Right atrium auricular region (tissue), 2 donors: ENCODE measurements around the gene GAK. TPM values are rescaled to one million over a fixed set of nuclear protein-coding genes. Genes with fewer than 3 reads are reported as not detected.

Experiments
- DNase-seq: peaks from one replicate; pipeline ENCODE4 v3.0.0-alpha.2; 2019; ENCODE audit warnings: low spot score
- H3K27ac ChIP-seq, 2 donors: fragments of 200-600 bp; sonication (generic); 1 replicate in 1 of 2; 2 replicates in 1 of 2; pipeline ENCODE4 v1.5.1; 2016 to 2019
- H3K27me3 ChIP-seq, 2 donors: fragments of 200-600 bp; sonication (generic); one replicate each; pipeline versions ENCODE4 v1.5.1 to v1.6.0; 2017 to 2019
- H3K36me3 ChIP-seq: fragments of 200-600 bp; sonication (generic); one replicate; pipeline ENCODE4 v1.5.1; 2016
- H3K4me1 ChIP-seq, 2 donors: fragments of 200-600 bp; sonication (generic); one replicate each; pipeline versions ENCODE4 v1.5.1 to v1.6.0; 2017 to 2019
- H3K4me3 ChIP-seq, 2 donors: fragments of 200-600 bp; sonication (generic); 1 replicate in 1 of 2; 2 replicates in 1 of 2; pipeline ENCODE4 v1.5.1; 2017 to 2019; ENCODE audit warnings: mild to moderate bottlenecking in 1 of 2, moderate library complexity in 1 of 2
- H3K9me3 ChIP-seq, 2 donors: fragments of 200-600 bp; sonication (generic); one replicate each; pipeline ENCODE4 v1.5.1; 2019
- total RNA-seq, 2 donors: library from RNA; depleted of rRNA; stranded (reverse); fragments of >200 nt; gene quantifications; one replicate each; pipeline ENCODE4 v1.1.0, GENCODE V29; 2016
- TF ChIP-seq, protein P1 (sequence below), 2 donors: fragments of 200-600 bp; sonication (generic); IDR thresholded peaks; one replicate each; pipeline ENCODE4 v1.5.1; 2019; ENCODE audit warnings: antibody characterized with exemption in 2 of 2

The GAK gene
- total RNA-seq, 2 donors from 2014 or later = 27.8 to 52.2 TPM

DNA sequence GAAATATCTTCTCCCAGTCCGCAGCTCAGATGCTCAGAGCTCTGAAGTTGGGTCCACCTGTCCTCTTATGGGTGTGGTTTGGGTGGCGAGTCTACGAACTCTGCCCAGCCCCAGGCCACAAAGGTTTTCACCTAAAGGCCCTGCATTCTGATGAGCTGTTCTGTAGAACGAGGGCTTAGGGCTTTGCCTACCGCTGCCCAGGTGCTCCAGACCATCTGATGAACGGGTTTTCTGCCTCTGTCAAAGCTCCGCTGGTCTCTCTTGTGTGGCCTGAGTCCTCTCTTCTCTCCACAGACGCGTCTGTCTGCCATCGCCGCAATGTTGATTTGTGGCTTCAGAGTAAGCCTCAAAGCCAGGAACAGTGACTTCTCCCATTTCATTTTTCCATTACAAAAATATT, 77.8 kb downstream of the GAK start:
- H3K27ac ChIP-seq = no peak overlapping the region
- no peak for DNase-seq
- H3K9me3 ChIP-seq = no peaks in the 10 kb centered on the region
- TF ChIP-seq, protein P1, sequence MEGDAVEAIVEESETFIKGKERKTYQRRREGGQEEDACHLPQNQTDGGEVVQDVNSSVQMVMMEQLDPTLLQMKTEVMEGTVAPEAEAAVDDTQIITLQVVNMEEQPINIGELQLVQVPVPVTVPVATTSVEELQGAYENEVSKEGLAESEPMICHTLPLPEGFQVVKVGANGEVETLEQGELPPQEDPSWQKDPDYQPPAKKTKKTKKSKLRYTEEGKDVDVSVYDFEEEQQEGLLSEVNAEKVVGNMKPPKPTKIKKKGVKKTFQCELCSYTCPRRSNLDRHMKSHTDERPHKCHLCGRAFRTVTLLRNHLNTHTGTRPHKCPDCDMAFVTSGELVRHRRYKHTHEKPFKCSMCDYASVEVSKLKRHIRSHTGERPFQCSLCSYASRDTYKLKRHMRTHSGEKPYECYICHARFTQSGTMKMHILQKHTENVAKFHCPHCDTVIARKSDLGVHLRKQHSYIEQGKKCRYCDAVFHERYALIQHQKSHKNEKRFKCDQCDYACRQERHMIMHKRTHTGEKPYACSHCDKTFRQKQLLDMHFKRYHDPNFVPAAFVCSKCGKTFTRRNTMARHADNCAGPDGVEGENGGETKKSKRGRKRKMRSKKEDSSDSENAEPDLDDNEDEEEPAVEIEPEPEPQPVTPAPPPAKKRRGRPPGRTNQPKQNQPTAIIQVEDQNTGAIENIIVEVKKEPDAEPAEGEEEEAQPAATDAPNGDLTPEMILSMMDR (IDR thresholded peaks at IDR 0.05) = no peak
- H3K4me1 ChIP-seq = no peaks in the 10 kb centered on the region
- H3K4me3 ChIP-seq = no peak overlapping the region
- H3K27me3 ChIP-seq = no peaks in the 10 kb centered on the region
- H3K36me3 ChIP-seq = peaks cover 46% of the 10 kb centered on the region

DNA sequence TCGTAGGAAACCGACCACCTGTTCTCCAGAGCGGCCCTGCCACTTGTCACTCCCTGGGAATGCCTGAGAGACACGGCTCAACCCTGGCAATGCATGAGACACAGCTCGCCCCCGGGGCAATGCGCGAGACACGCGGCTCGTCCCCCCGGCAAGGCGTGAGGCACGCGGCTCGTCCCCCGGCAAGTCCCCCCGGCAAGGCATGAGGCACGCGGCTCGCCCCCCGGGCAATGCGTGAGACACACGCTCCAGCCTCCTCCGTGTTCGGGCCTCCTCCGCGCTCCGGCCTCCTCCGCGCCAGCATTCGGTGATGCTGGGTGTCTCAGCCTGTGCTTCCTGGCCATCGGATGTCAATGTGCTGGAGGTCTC, 78.7 kb downstream of the GAK start:
- Histone ChIP-seq H3K27me3 (no peaks in the 10 kb centered on the region), H3K9me3 (no peaks in the 10 kb centered on the region), H3K36me3 (peaks cover 43% of the 10 kb centered on the region), H3K27ac (no peak overlapping the region), H3K4me1 (no peaks in the 10 kb centered on the region), H3K4me3 (no peak overlapping the region)
- TF ChIP-seq, protein P1 (IDR thresholded peaks at IDR 0.05) = no peak
- no peak for DNase-seq

DNA sequence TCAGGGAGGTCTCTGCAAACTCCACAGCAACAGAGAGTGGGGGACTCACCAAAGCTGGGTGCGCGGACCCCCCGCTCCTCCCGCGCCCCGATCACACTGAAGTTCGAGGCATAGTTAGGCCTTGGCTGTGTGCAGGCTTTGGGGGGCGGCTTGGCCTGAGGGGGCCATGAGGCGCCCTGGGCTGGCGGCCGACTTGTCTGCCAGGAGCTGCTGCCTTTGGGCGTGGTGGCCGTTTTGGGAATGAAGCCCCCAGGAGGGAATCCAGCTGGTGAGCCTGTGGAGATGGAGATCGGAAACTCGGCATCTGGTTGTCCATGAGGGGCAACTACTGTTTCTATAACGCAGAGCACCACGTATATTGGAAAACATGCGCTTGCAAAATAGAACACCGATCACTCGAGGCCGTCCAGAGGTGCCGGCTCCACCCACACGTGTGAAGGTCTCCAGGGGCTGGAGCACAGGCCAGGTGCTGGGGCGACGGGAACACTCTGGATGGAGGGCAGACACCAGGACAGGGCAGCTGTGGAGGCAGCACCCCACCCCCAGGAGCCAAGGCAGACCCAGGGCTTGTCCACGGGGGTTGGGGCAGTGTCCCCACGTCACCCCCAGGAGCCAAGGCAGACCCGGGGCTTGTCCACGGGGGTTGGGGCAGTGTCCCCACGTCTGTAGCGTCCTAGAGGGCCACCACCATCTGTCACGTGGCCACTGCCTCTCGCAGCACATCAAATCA, 80.2 kb downstream of the GAK start:
- H3K4me3 ChIP-seq = no peak overlapping the region
- no peak overlapping the region for H3K27ac ChIP-seq
- no peaks in the 10 kb centered on the region for H3K9me3 ChIP-seq
- no peak for DNase-seq
- TF ChIP-seq, protein P1 (IDR thresholded peaks at IDR 0.05) = no peak
- H3K27me3 ChIP-seq = no peaks in the 10 kb centered on the region
- no peaks in the 10 kb centered on the region for H3K4me1 ChIP-seq
- peaks cover 27% of the 10 kb centered on the region for H3K36me3 ChIP-seq

DNA sequence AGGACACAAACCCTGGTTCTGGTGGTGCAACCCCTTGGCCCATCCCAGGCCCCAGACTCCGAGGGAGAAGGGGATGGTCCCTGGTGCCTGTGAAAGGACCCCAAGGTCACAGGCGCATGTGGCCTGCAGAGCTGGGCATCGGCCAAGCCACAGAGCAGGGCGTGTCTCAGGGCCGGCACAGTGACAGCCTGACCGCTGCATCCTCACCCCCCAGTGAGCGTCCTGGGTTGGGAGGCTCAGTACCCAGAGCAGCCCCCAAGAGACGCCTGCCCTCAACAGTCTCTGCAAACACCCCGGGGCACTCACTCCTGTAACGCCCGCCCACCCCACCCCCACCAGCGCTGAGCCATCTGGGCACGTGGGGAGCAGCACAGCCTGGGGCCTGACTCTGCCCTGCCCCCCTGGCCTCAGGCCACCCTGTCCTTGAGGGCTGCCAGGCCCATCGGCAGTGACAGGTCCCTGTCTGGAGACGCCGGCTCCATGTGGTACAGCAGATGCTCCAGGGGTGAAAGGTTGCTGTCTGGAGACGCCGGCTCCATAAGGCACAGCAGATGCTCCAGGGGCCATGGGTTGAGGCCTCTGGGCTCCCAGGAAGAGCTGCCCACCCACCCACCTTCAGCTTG, 81.7 kb downstream of the GAK start:
- DNase-seq = no peak
- TF ChIP-seq, protein P1 (IDR thresholded peaks at IDR 0.05) = no peak
- peaks cover 27% of the 10 kb centered on the region for H3K36me3 ChIP-seq

DNA sequence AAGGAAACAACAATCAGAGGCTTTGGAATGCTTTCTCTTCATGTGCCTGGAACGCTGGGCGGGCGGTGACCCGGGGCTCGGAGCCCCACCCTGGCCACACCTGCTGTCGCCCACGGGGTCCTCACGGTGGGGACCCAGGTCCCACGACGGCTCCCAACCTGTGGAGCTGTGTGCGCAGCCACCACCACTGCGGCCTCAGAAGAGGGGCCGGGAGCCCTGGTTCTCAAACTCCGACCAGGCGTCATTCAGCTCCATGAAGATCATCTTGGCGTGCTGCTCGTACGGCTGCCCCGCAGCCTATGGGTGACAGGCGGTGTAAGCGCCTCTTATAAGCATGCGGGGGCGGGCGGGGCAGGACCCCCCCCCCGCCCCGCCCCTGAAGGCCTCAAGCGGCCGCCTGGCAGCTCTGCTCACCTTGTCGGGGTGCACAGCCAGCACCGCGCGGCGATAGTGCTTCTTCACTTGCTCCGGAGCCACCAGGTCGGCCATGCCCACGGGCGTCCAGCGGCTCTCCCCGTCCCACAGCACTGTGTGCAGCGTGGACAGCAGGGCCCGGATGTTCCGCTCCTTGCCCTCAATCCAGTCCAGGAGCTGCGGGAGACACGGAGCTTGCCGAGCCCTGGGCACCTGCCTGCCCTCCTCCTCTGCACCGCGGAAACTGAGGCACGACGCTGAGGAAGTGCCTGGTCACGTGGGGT, 82.5 kb downstream of the GAK start:
- no peaks in the 10 kb centered on the region for H3K9me3 ChIP-seq
- H3K27ac ChIP-seq = no peak overlapping the region
- TF ChIP-seq, protein P1 (IDR thresholded peaks at IDR 0.05) = no peak
- H3K36me3 ChIP-seq = peaks cover 27% of the 10 kb centered on the region
- H3K4me3 ChIP-seq = no peak overlapping the region
- no peaks in the 10 kb centered on the region for H3K4me1 ChIP-seq
- H3K27me3 ChIP-seq = no peaks in the 10 kb centered on the region
- DNase-seq = no peak

More for the DNA sequence above, 81.7 kb downstream of the GAK start:
- H3K27me3 ChIP-seq = no peaks in the 10 kb centered on the region
- no peak overlapping the region for H3K4me3 ChIP-seq
- no peaks in the 10 kb centered on the region for H3K4me1 ChIP-seq
- H3K27ac ChIP-seq = no peak overlapping the region
- H3K9me3 ChIP-seq = no peaks in the 10 kb centered on the region
